NCI-H2107 treated with DMSO at 0.1 percent for 48 hours (cell line): Measurements from ENCODE around the gene GLE1.

Experiments used
- DNase-seq: peaks from one replicate; lab custom pipeline; 2025; ENCODE audit not compliant: unreplicated experiment; lab: John Stamatoyannopoulos, UW

Gene GLE1

GRCh38 chr9:128504485-128505413 is at the start of gene GLE1:
TSS of gene GLE1 (plus strand) at chr9:128504719. CDS start at chr9:128504806, 87 bp downstream.
- peak; percentile 88 for DNase-seq

- DNase-seq, result peak; percentile 2
Measured at GRCh38 chr9:128454991-128455390, 49.5 kb upstream of the GLE1 start.

- DNase-seq, result peak; percentile 88
Measured at GRCh38 chr9:128455849-128456612, 48.5 kb upstream of the GLE1 start, which contains the start of gene ODF2. TSS of gene ODF2 (plus strand) at chr9:128456006. CDS start at chr9:128456092, 86 bp downstream.

- DNase-seq, result peak; percentile 21
Measured at GRCh38 chr9:128456613-128457061, 47.9 kb upstream of the GLE1 start.

GRCh38 chr9:128457207-128457606 is 47.3 kb upstream of the GLE1 start:
- DNase-seq, result no peak

- no peak for DNase-seq
Measured at GRCh38 chr9:128459011-128459410, 45.5 kb upstream of the GLE1 start.

- no peak for DNase-seq
Measured at GRCh38 chr9:128469070-128469469, 35.4 kb upstream of the GLE1 start.

- peak; percentile 13 for DNase-seq
Measured at GRCh38 chr9:128470560-128470959, 34.0 kb upstream of the GLE1 start.

- DNase-seq, result no peak
Measured at GRCh38 chr9:128473104-128473503, 31.4 kb upstream of the GLE1 start.

- DNase-seq, result no peak
Measured at GRCh38 chr9:128475867-128476266, 28.7 kb upstream of the GLE1 start.

GRCh38 chr9:128479262-128479661 is 25.3 kb upstream of the GLE1 start:
- DNase-seq, result peak; percentile 4

- no peak for DNase-seq
Measured at GRCh38 chr9:128481561-128481960, 23.0 kb upstream of the GLE1 start.

- DNase-seq, result no peak
Measured at GRCh38 chr9:128482186-128482585, 22.3 kb upstream of the GLE1 start.

GRCh38 chr9:128484686-128485413 is 19.7 kb upstream of the GLE1 start:
- DNase-seq, result no peak

- no peak for DNase-seq
Measured at GRCh38 chr9:128485414-128485855, 19.1 kb upstream of the GLE1 start.

GRCh38 chr9:128486201-128486600 is 18.3 kb upstream of the GLE1 start:
- DNase-seq, result no peak

- DNase-seq, result no peak
Measured at GRCh38 chr9:128493424-128493823, 11.1 kb upstream of the GLE1 start.

GRCh38 chr9:128494108-128494745 is 10.3 kb upstream of the GLE1 start:
- DNase-seq, result no peak

GRCh38 chr9:128494746-128495129 is 9.8 kb upstream of the GLE1 start:
- no peak for DNase-seq

- no peak for DNase-seq
Measured at GRCh38 chr9:128495296-128495695, 9.2 kb upstream of the GLE1 start.
